Effector memory CD8-positive, alpha-beta T cell (primary cell): ENCODE measurements around the gene STKLD1.
"Not testable (repeated sequence)": the region's sequence is repeated elsewhere in the genome, so short reads cannot be mapped to it uniquely, and the experiment has no call there.

Source experiments
- ATAC-seq: fragments of 150-1000 bp; cut with Tn5 transposase; replicated peaks from 2 replicates; pipeline ENCODE4 v1.10.0; 2021; ENCODE audit warnings: mild to moderate bottlenecking, moderate library complexity
- DNase-seq, 3 experiments: peaks; one replicate each; pipeline ENCODE4 v3.0.0; 2021
- H3K27ac Mint-ChIP-seq, 2 donors: one replicate each; pipeline ENCODE4 v1.8.0; 2022; ENCODE audit warnings: mild to moderate bottlenecking in 2 of 2, mixed read lengths in 2 of 2, moderate library complexity in 2 of 2
- H3K27me3 Mint-ChIP-seq, 2 donors: one replicate each; pipeline ENCODE4 v1.8.0; 2022; ENCODE audit warnings: mixed read lengths in 2 of 2
- H3K36me3 Mint-ChIP-seq: one replicate; pipeline ENCODE4 v1.8.0; 2022; ENCODE audit warnings: mild to moderate bottlenecking, moderate library complexity, mixed read lengths; ENCODE audit not compliant: insufficient read depth
- H3K4me1 Mint-ChIP-seq, 2 donors: one replicate each; pipeline ENCODE4 v1.8.0; 2022; ENCODE audit warnings: low read depth in 2 of 2, mixed read lengths in 2 of 2
- H3K4me3 Mint-ChIP-seq, 2 donors: one replicate each; pipeline ENCODE4 v1.8.0; 2022; ENCODE audit warnings: mild to moderate bottlenecking in 2 of 2, mixed read lengths in 2 of 2, moderate library complexity in 2 of 2
- H3K9me3 Mint-ChIP-seq, 2 donors: one replicate each; pipeline ENCODE4 v1.8.0; 2022; ENCODE audit warnings: mixed read lengths in 2 of 2

Gene STKLD1

DNA sequence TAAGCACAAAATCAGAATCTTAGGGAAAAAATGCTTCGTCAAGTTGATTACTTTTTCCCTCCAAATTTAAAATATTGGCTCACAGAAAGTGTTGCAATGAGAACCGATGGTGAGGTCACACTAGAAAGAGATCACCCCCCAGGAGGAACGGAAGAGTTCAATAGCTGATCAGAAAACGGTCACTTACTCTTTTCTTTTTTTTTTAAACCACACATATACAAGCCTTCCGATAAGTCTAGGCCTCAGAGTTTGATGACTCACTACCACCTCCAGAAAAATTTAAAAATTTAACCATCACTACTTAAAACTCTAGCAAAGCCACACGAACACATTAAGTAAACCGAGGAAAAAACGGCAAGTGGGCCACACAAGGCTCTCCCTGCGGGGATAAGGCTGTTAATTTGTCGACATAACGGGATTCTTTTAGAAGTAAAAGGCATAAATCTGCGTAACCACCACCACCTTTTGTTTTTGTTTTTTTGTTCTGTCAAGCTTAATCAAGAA, 1.5 kb upstream of the STKLD1 start:
- H3K4me1 Mint-ChIP-seq: peaks cover 33 to 47% of the 10 kb centered on the region in 2 donors
- H3K9me3 Mint-ChIP-seq: no peaks in the 10 kb centered on the region
- no peaks in the 10 kb centered on the region for H3K27me3 Mint-ChIP-seq
- H3K4me3 Mint-ChIP-seq: peak overlapping the region; percentile 93 to 94
- DNase-seq (no peak), ATAC-seq (peak; percentile 29)
- H3K36me3 Mint-ChIP-seq: peaks cover 57% of the 10 kb centered on the region
- H3K27ac Mint-ChIP-seq: peak overlapping the region; percentile 97 to 98

DNA sequence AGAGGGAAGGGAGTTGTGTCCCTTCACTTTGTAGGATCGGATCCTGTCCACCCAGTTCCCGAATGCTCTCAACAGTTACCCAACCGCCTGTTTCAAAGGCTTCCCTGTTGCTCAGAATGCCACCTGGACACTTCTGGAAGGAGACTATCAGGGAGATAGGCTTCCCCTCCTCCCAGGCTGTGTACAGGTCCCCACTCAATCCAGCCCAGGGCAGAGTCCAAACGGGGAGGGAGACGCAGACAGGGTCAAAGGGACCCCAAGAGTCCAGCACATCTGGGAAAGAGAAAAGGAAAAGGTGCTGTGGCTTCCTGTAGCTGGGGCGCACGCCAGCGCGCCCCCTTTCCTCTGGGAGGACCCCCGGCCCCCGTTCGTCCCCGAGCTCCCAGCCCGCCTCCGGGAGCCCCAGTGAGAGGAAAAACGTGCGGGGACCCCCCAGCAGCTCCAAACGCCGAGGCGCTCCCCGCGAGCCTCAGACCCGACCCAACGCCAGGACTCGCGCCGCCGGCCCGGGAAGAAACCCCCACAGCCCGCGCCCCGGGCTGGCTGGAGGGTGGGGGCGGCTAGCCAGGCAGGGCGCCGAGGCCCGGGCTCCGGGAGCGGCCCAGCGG, 946 bp upstream of the STKLD1 start:
- Mint-ChIP-seq H3K4me1 (peaks cover 28 to 41% of the 10 kb centered on the region in 2 donors), H3K36me3 (peaks cover 52% of the 10 kb centered on the region), H3K27me3 (no peaks in the 10 kb centered on the region), H3K27ac (peak overlapping the region; percentile 97 to 98), H3K9me3 (no peaks in the 10 kb centered on the region), H3K4me3 (peak overlapping the region; percentile 93 to 94)
- ATAC-seq (no peak), DNase-seq (no peak)

GRCh38 chr9:133377280-133377679, 1.1 kb downstream of the STKLD1 start:
- H3K9me3 Mint-ChIP-seq, ATAC-seq, DNase-seq, H3K27ac Mint-ChIP-seq, H3K27me3 Mint-ChIP-seq: not testable (repeated sequence)
- Mint-ChIP-seq H3K4me3 (peak overlapping the region; percentile 64 to 70), H3K4me1 (peaks cover 7 to 20% of the 10 kb centered on the region in 2 donors), H3K36me3 (peaks cover 34% of the 10 kb centered on the region)

GRCh38 chr9:133377721-133378216, 1.6 kb downstream of the STKLD1 start:
- Mint-ChIP-seq H3K9me3 (no peaks in the 10 kb centered on the region), H3K4me1 (peaks cover 2 to 16% of the 10 kb centered on the region in 2 donors), H3K4me3 (peak overlapping the region in 1 of 2 donors; percentile 70), H3K36me3 (peaks cover 29% of the 10 kb centered on the region), H3K27me3 (no peaks in the 10 kb centered on the region), H3K27ac (no peak overlapping the region)
- ATAC-seq (no peak), DNase-seq (no peak)

DNA sequence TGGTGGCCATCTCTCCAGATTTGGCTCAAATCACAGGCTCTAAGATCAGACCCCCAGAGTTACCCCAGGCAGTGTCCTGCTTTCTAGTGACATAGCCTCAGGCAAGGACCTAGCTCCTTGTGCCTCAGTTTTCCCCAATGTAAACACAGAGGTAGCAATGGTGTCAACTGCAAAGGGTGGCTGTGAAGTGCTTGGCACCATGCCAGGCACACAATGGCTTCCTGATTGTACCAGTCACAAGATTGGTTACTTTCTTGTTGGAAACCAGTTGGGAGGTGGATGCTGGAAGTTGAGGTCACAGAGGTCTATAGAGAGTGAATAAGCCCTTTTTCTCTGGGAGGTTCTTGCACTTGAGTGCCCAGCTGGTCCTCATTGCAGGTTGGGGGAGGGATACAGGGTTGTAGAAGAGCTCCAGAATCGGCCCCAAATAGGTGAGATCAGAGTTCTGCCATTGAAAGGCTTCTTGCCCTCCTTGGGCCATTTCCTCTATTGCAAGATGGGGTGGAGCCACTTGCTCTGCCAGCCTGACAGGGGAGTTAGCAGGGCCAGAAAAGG, 2.3 kb downstream of the STKLD1 start:
- DNase-seq (no peak), ATAC-seq (no peak)
- Mint-ChIP-seq H3K27me3 (no peaks in the 10 kb centered on the region), H3K36me3 (peaks cover 22% of the 10 kb centered on the region), H3K9me3 (no peaks in the 10 kb centered on the region), H3K4me1 (peaks cover 2 to 14% of the 10 kb centered on the region in 2 donors), H3K27ac (no peak overlapping the region), H3K4me3 (no peak overlapping the region)

GRCh38 chr9:133379153-133380086, 3.3 kb downstream of the STKLD1 start:
- H3K36me3 Mint-ChIP-seq: peaks cover 14% of the 10 kb centered on the region

DNA sequence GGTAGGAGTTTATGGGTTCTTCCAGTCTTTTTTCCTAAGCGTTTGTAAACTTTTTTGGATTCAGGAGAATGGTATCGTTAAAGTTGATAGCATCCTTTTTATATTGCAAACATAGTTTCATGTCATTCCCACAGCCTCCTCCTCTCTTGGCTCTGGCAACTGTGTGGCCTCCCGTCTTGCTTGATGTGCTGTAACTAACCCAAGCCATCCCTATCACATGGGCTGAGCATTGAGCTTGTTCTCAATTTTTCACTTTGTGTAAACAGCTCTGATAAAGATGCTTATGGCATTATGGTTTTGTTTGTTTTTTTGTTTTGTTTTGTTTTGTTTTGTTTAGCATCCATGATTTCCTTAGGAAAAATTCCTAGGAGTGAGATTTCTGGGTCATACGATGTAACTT, 4.6 kb downstream of the STKLD1 start:
- ATAC-seq: no peak
- DNase-seq: no peak
- Mint-ChIP-seq H3K9me3 (no peaks in the 10 kb centered on the region), H3K27ac (no peak overlapping the region), H3K36me3 (peaks cover 4% of the 10 kb centered on the region), H3K27me3 (no peaks in the 10 kb centered on the region), H3K4me3 (no peak overlapping the region), H3K4me1 (no peaks in the 10 kb centered on the region)

More at GRCh38 chr9:133379153-133380086, 3.3 kb downstream of the STKLD1 start:
- Mint-ChIP-seq H3K27ac (no peak overlapping the region), H3K4me3 (no peak overlapping the region), H3K4me1 (peaks cover 2 to 9% of the 10 kb centered on the region in 2 donors), H3K9me3 (no peaks in the 10 kb centered on the region), H3K27me3 (no peaks in the 10 kb centered on the region)
- DNase-seq (no peak), ATAC-seq (no peak)

GRCh38 chr9:133382507-133383141, 6.5 kb downstream of the STKLD1 start:
- DNase-seq (no peak), ATAC-seq (peak; percentile 50)
- H3K36me3 Mint-ChIP-seq: no peaks in the 10 kb centered on the region
- no peaks in the 10 kb centered on the region for H3K9me3 Mint-ChIP-seq
- H3K4me1 Mint-ChIP-seq: no peaks in the 10 kb centered on the region
- no peaks in the 10 kb centered on the region for H3K27me3 Mint-ChIP-seq
- no peak overlapping the region for H3K27ac Mint-ChIP-seq
- H3K4me3 Mint-ChIP-seq: no peak overlapping the region

GRCh38 chr9:133383438-133383837, 7.3 kb downstream of the STKLD1 start:
- no peaks in the 10 kb centered on the region for H3K4me1 Mint-ChIP-seq
- DNase-seq: no peak
- no peaks in the 10 kb centered on the region for H3K9me3 Mint-ChIP-seq
- H3K27ac Mint-ChIP-seq: no peak overlapping the region
- H3K27me3 Mint-ChIP-seq: no peaks in the 10 kb centered on the region
- H3K36me3 Mint-ChIP-seq: no peaks in the 10 kb centered on the region
- ATAC-seq: no peak
- no peak overlapping the region for H3K4me3 Mint-ChIP-seq

- no peaks in the 10 kb centered on the region for H3K36me3 Mint-ChIP-seq
- H3K27ac Mint-ChIP-seq: no peak overlapping the region
- H3K9me3 Mint-ChIP-seq: no peaks in the 10 kb centered on the region
- H3K4me3 Mint-ChIP-seq: no peak overlapping the region
- H3K27me3 Mint-ChIP-seq: peaks cover 4 to 9% of the 10 kb centered on the region in 2 donors
- no peaks in the 10 kb centered on the region for H3K4me1 Mint-ChIP-seq
- no peak for ATAC-seq
- no peak for DNase-seq
Observed at GRCh38 chr9:133384736-133385321, 8.7 kb downstream of the STKLD1 start.

DNA sequence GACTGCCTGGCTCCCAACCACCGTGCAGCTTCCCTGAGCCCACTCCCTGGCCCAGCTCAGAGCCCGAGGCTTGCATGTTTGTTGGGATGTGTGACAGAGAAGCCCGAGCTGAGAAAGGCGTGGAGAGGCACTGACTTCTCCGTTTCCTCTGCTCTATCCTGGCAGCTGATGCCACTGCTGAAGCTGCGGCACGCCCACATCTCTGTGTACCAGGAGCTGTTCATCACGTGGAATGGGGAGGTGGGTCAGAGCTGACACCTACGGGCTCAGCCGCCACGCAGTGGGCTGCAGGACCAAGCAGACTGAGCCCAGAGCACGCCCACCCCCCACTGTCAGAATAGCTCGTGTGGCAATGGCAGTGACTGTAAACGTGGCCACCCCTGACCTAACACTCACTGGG, 9.3 kb downstream of the STKLD1 start:
- DNase-seq (no peak), ATAC-seq (no peak)
- no peaks in the 10 kb centered on the region for H3K36me3 Mint-ChIP-seq
- H3K4me3 Mint-ChIP-seq: no peak overlapping the region
- H3K27me3 Mint-ChIP-seq: peaks cover 10 to 15% of the 10 kb centered on the region in 2 donors
- H3K4me1 Mint-ChIP-seq: no peaks in the 10 kb centered on the region
- H3K27ac Mint-ChIP-seq: no peak overlapping the region
- H3K9me3 Mint-ChIP-seq: no peaks in the 10 kb centered on the region

DNA sequence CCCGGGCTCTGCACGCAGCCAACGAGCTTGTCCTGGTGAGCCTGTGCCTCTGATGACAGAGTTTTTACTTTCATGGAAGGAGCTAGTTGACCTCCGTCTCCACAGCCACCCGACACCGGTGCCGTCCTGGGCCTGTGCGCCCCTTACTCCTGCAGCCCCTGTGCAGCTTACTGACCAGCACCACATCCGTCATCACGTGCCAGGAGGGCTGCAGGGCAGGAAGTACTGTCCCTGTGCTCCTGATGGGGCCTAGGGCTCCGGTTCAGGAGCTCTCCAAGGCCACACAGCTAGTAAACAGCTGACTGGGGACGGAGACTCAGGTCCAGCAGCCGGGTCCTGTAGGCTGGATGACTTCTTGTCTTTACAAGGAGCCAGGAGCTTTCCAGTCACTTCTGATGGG, 10.2 kb downstream of the STKLD1 start:
- Mint-ChIP-seq H3K9me3 (no peaks in the 10 kb centered on the region), H3K4me1 (no peaks in the 10 kb centered on the region), H3K27ac (no peak overlapping the region), H3K27me3 (peaks cover 10 to 21% of the 10 kb centered on the region in 2 donors), H3K36me3 (no peaks in the 10 kb centered on the region), H3K4me3 (no peak overlapping the region)
- DNase-seq (no peak), ATAC-seq (no peak)

DNA sequence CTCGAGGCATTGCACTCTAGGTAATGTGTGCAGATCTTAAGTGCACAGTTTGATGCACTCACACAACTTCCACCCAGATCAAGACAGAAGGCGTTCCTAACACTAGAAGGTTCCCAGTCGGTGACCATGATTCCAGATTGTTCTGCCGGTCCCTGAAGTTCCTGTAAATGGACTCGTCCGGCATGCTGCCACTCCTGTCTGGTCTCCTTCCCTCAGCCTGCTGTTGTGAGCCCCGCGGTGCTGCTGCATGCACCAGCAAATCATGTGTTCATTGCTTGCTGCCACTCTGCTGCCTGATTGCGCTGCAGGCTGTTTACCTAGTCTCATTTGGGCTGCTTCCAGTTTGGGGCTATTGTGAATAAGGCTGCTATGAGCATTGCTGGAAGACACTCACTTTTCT, 11.5 kb downstream of the STKLD1 start:
- DNase-seq (no peak), ATAC-seq (no peak)
- Mint-ChIP-seq H3K4me1 (no peaks in the 10 kb centered on the region), H3K27ac (no peak overlapping the region), H3K36me3 (no peaks in the 10 kb centered on the region), H3K9me3 (no peaks in the 10 kb centered on the region), H3K27me3 (peaks cover 10 to 21% of the 10 kb centered on the region in 2 donors), H3K4me3 (no peak overlapping the region)
